ENCODE measurements around the gene ACACB.
A peak's percentile ranks its signal among the peaks of the same experiment; 100 is the strongest.

Gene ACACB

DNA sequence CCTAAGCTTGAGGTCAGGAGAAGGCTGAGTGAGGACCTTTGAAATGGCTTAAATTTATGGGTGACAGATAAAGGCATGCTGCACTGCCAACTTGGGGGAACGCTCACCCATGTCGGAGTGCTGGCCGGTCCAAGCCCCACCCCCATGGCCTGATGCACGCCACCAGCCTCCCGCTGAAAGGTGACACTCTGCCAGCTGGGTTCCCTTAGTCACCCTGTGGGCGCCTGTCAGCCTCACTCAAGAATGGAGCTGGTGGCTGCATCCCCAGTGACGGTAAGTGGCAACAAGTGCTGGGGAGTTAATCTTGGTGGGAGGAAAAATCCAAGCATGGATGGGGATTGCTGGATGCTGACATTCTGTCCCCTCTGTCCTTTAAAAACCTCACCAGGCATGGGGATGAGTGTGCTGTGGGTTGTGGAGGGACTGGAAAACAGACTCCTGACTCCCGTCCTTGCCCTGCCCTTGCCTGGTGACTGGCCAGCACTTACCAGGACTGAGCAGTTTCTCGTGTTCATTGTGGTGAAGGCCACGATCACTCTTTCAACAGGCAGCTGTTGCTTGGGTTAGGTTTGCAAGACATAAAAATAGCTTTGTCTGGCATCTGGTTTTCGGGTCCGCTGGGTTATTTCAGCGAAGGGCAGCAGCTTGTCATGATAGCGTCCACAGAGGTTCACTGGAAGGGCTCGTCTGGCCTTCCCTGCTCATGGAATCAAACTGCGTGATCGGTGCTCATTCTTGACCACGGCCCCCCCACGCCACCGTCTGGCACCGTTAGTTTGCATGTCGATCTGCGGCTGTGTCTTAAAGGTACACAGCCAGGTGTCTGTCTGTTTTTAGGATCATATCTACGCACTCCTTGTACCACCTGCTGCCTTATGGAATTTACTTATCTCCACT is 15.0 kb downstream of the ACACB start:
- Histone ChIP-seq H3K4me3 (replicated peaks; ENCODE audit: low read depth, low read length) (no peak overlapping the region), H3K36me3 (ENCODE audit: control insufficient read depth, insufficient read depth, low read length) (no peaks in the 10 kb centered on the region), H3K27me3 (replicated peaks; ENCODE audit: control insufficient read depth, insufficient read depth, low read length) (no peaks in the 10 kb centered on the region; the same call in none of the 2 replicates)
- DNase-seq (ENCODE audit: extremely low read depth, insufficient read length): no peak
- TF ChIP-seq, protein P1, sequence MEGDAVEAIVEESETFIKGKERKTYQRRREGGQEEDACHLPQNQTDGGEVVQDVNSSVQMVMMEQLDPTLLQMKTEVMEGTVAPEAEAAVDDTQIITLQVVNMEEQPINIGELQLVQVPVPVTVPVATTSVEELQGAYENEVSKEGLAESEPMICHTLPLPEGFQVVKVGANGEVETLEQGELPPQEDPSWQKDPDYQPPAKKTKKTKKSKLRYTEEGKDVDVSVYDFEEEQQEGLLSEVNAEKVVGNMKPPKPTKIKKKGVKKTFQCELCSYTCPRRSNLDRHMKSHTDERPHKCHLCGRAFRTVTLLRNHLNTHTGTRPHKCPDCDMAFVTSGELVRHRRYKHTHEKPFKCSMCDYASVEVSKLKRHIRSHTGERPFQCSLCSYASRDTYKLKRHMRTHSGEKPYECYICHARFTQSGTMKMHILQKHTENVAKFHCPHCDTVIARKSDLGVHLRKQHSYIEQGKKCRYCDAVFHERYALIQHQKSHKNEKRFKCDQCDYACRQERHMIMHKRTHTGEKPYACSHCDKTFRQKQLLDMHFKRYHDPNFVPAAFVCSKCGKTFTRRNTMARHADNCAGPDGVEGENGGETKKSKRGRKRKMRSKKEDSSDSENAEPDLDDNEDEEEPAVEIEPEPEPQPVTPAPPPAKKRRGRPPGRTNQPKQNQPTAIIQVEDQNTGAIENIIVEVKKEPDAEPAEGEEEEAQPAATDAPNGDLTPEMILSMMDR (IDR thresholded peaks at IDR 0.05; ENCODE audit: insufficient read depth, low read length, poor library complexity, severe bottlenecking): no peak

DNA sequence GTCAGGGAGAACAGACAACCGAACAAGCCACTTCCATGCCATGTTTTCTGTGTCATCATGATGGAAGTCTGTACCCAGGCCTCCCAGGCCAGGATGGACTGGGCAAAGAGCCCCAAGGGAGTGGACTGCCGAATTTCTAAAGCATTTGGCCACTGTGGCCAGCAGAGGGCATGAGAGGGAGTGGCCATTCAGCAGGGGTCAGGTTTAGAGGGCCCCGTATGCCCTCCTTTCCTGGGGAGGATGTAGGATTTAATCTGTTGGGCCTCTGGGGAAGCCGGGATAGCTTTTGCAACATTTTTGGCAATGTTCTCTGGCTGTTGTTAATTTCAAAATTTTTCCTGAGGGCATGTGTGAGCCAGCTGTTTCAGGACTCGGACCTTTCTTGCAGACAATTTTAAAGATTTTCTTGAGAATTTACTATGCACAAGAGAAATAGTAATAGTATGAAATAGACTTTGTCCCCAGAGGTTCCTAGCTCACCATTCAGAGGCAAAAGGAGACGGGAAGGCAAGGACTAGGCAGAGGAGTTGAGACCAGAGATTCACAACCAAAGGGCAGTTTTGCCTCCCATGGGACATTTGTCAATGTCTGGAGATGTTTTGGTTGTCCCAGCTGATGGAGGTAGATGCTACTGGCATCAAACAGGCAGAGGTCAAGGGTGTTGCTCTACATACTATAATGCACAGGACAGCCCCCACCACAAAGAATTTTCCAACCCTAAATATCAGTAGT is 18.0 kb downstream of the ACACB start:
- TF ChIP-seq, protein P1 (IDR thresholded peaks at IDR 0.05; ENCODE audit: insufficient read depth, low read length, poor library complexity, severe bottlenecking): peak; percentile 56
- H3K36me3 ChIP-seq (ENCODE audit: control insufficient read depth, insufficient read depth, low read length): no peaks in the 10 kb centered on the region
- DNase-seq (ENCODE audit: extremely low read depth, insufficient read length): no peak
- no peaks in the 10 kb centered on the region; the same call in none of the 2 replicates for H3K27me3 ChIP-seq (replicated peaks; ENCODE audit: control insufficient read depth, insufficient read depth, low read length)
- H3K4me3 ChIP-seq (replicated peaks; ENCODE audit: low read depth, low read length): no peak overlapping the region

DNA sequence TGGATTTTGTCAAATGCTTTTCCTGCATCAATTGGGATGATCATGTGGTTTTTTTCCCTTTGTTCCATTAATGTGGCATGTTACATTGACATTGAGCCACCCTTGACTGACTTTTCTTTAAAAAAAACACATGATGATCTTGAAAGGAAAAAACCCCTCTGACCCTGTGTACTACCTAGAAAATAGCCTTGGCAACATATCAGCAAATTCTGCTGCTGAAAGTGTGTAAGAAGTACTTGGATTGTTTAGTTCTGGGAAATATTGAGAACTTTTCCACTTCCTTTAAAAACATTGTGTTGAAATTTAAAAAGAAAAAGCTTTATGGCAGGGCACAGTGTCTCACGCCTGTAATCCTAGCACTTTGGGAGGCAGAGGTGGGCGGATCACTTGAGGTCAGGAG is 20.7 kb downstream of the ACACB start:
- TF ChIP-seq, protein P1 (IDR thresholded peaks at IDR 0.05; ENCODE audit: insufficient read depth, low read length, poor library complexity, severe bottlenecking): no peak
- no peak for DNase-seq (ENCODE audit: extremely low read depth, insufficient read length)
- Histone ChIP-seq H3K27me3 (replicated peaks; ENCODE audit: control insufficient read depth, insufficient read depth, low read length) (no peaks in the 10 kb centered on the region; the same call in 1 of the 2 replicates), H3K4me3 (replicated peaks; ENCODE audit: low read depth, low read length) (no peak overlapping the region), H3K36me3 (ENCODE audit: control insufficient read depth, insufficient read depth, low read length) (no peaks in the 10 kb centered on the region)

DNA sequence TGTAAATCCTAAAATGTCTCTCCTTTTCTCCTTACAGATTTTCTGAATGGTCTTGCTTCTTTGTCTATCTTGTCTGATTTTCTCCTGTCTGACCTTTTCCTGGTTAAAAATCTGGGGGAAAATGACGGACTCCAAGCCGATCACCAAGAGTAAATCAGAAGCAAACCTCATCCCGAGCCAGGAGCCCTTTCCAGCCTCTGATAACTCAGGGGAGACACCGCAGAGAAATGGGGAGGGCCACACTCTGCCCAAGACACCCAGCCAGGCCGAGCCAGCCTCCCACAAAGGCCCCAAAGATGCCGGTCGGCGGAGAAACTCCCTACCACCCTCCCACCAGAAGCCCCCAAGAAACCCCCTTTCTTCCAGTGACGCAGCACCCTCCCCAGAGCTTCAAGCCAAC is 23.0 kb downstream of the ACACB start:
- TF ChIP-seq, protein P1 (IDR thresholded peaks at IDR 0.05; ENCODE audit: insufficient read depth, low read length, poor library complexity, severe bottlenecking): no peak
- Histone ChIP-seq H3K27me3 (replicated peaks; ENCODE audit: control insufficient read depth, insufficient read depth, low read length) (no peaks in the 10 kb centered on the region), H3K36me3 (ENCODE audit: control insufficient read depth, insufficient read depth, low read length) (no peaks in the 10 kb centered on the region), H3K4me3 (replicated peaks; ENCODE audit: low read depth, low read length) (no peak overlapping the region)
- no peak for DNase-seq (ENCODE audit: extremely low read depth, insufficient read length)

DNA sequence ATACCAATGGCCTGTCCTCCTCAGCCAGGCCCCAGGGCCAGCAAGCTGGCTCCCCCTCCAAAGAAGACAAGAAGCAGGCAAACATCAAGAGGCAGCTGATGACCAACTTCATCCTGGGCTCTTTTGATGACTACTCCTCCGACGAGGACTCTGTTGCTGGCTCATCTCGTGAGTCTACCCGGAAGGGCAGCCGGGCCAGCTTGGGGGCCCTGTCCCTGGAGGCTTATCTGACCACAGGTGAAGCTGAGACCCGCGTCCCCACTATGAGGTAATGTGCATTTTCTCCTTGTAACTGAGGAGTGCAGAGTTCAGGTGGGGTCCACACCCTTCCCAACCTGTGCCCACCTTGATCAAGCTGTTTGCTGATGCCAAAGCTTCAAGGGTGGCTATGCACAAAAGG is 23.4 kb downstream of the ACACB start:
- DNase-seq (ENCODE audit: extremely low read depth, insufficient read length): no peak
- no peaks in the 10 kb centered on the region for H3K36me3 ChIP-seq (ENCODE audit: control insufficient read depth, insufficient read depth, low read length)
- TF ChIP-seq, protein P1 (IDR thresholded peaks at IDR 0.05; ENCODE audit: insufficient read depth, low read length, poor library complexity, severe bottlenecking): no peak
- no peaks in the 10 kb centered on the region for H3K27me3 ChIP-seq (replicated peaks; ENCODE audit: control insufficient read depth, insufficient read depth, low read length)
- H3K4me3 ChIP-seq (replicated peaks; ENCODE audit: low read depth, low read length): no peak overlapping the region

Measured in GM06990 (cell line).